ENCODE data around the gene DMD.
"Not testable (repeated sequence)": the region's sequence is repeated elsewhere in the genome, so short reads cannot be mapped to it uniquely, and the experiment has no call there.

DMD gene

DNA sequence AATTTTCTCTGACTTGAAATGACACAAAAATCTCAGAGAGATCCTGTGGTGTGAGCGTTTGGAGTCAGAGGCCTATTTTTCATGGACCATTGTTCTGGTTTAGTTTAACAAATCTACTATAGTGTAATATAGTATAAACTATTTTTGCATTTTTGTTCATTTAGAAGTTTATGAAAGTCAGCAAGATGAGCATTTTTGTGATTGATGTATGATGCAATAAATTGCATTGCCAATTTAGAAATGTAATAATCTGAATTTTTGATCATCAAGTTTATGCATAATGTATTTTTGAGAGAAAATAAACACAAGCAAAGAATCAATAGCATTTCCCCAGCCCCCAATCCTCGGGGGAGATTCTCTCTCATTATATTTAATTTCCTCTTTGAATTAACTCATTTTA, 1620.0 kb downstream of the DMD start:
- Histone ChIP-seq H3K36me3 (no peaks in the 10 kb centered on the region), H3K9me3 (no peaks in the 10 kb centered on the region), H3K4me1 (no peaks in the 10 kb centered on the region; the same call in 1 of the 2 replicates), H3K27me3 (no peaks in the 10 kb centered on the region), H3K4me3 (ENCODE audit: low read depth, low read length) (no peak overlapping the region)
- no peak for DNase-seq
- TF ChIP-seq, protein P1, sequence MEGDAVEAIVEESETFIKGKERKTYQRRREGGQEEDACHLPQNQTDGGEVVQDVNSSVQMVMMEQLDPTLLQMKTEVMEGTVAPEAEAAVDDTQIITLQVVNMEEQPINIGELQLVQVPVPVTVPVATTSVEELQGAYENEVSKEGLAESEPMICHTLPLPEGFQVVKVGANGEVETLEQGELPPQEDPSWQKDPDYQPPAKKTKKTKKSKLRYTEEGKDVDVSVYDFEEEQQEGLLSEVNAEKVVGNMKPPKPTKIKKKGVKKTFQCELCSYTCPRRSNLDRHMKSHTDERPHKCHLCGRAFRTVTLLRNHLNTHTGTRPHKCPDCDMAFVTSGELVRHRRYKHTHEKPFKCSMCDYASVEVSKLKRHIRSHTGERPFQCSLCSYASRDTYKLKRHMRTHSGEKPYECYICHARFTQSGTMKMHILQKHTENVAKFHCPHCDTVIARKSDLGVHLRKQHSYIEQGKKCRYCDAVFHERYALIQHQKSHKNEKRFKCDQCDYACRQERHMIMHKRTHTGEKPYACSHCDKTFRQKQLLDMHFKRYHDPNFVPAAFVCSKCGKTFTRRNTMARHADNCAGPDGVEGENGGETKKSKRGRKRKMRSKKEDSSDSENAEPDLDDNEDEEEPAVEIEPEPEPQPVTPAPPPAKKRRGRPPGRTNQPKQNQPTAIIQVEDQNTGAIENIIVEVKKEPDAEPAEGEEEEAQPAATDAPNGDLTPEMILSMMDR (IDR thresholded peaks at IDR 0.05; ENCODE audit: low read depth, low read length): no peak

DNA sequence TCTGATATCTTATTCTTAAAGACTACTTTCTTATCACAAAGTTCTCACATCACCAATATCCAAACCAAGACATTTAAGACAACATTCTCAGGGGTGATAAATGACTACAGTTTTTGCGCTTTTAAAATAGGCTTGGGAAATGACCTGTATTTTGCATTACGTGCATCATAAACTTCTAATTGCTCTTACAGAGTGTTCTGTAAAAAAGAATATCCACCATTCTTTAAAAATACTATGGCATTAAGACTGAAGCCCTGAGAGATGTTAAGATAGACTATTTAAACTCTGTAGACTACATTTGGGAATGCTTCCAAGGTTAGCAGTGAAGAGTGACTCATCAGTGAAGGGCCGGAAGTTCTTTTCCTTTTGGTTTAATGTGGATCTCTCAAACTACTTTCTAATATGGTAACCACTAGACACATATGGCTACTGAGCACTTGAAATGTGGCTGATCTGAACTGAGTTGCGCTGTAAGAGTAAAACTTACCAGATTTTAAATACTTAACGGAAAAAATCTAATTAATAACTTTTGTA, 1620.7 kb downstream of the DMD start:
- H3K4me1 ChIP-seq: no peaks in the 10 kb centered on the region; the same call in 1 of the 2 replicates
- no peaks in the 10 kb centered on the region for H3K27me3 ChIP-seq
- H3K9me3 ChIP-seq: no peaks in the 10 kb centered on the region
- DNase-seq: no peak
- H3K4me3 ChIP-seq (ENCODE audit: low read depth, low read length): no peak overlapping the region
- H3K36me3 ChIP-seq: no peaks in the 10 kb centered on the region
- TF ChIP-seq, protein P1 (IDR thresholded peaks at IDR 0.05; ENCODE audit: low read depth, low read length): no peak

DNA sequence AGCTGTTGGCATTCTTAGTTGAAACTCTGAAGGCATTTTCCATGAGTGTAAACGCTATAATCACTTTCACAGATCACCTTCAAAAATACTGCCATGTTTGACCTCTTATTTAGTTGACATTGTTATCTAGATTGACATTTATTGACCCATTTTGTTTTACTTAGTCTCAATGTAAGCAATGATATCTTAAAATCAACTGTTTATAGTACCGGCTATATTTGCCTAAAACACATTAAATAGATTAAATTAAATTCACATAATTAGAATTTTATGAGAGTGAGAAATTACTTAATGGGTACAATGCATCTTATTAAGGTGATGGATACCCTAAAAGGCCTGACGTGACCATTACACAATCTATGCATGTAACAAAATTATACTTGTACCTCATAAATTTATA, 1621.8 kb downstream of the DMD start:
- Histone ChIP-seq H3K4me1 (no peaks in the 10 kb centered on the region; the same call in 1 of the 2 replicates), H3K27me3 (no peaks in the 10 kb centered on the region), H3K4me3 (ENCODE audit: low read depth, low read length) (no peak overlapping the region), H3K9me3 (no peaks in the 10 kb centered on the region), H3K36me3 (no peaks in the 10 kb centered on the region)
- TF ChIP-seq, protein P1 (IDR thresholded peaks at IDR 0.05; ENCODE audit: low read depth, low read length): no peak
- DNase-seq: no peak

DNA sequence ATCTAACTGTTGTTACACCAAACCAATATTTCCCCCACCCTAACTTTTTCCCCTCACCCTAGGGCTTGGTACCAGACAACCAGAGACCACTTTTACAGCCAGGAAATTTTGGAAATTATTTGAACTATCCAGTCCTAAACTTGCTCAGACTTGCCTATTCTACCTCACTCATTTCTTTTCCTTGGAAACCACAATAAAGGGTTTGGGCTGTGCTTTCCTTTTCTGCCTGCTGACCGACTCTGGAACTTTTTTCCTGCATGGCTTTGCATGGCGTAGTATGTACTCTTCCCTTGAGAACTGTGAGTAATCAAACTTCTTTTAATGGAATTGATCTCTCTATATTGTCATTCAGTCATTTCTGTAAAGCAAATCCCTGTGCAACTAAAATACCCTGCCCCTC, 1623.0 kb downstream of the DMD start:
- no peaks in the 10 kb centered on the region for H3K36me3 ChIP-seq
- no peak for DNase-seq
- TF ChIP-seq, protein P1 (IDR thresholded peaks at IDR 0.05; ENCODE audit: low read depth, low read length): no peak
- no peaks in the 10 kb centered on the region; the same call in 1 of the 2 replicates for H3K4me1 ChIP-seq
- H3K27me3 ChIP-seq: no peaks in the 10 kb centered on the region
- H3K9me3 ChIP-seq: no peaks in the 10 kb centered on the region
- no peak overlapping the region for H3K4me3 ChIP-seq (ENCODE audit: low read depth, low read length)

DNA sequence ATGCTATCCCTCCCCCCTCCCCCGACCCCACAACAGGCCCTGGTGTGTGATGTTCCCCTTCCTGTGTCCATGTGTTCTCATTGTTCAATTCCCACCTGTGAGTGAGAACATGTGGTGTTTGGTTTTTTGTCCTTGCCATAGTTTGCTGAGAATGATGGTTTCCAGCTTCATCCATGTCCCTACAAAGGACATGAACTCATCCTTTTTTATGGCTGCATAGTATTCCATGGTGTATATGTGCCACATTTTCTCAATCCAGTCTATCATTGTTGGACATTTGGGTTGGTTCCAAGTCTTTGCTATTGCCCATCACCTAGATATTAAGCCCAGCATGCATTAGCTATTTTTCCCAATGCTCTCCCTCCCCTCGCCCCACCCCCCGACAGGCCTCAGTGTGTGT, 1627.5 kb downstream of the DMD start:
- H3K9me3 ChIP-seq; H3K36me3 ChIP-seq; H3K27me3 ChIP-seq; H3K4me3 ChIP-seq (ENCODE audit: low read depth, low read length); H3K4me1 ChIP-seq; DNase-seq: not testable (repeated sequence)

DNA sequence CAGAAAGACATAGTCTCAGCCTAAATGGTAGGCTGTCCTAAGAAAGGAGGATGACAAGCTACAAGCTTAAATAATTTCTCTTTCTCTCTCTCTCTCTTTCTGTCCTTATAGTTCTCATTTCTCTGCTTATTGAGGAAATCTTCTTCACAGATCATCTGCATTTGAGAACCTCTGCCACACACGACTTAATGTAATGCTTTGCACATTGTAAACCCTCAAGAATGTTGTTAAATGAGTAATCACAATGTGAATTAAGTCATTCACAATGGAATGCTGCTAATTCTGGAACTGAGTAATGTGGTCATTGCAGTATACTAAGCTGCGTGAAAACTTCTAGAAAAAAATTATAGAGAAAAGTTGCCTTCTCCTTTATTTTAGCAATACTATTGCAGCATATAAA, 1630.6 kb downstream of the DMD start:
- Histone ChIP-seq H3K36me3 (no peaks in the 10 kb centered on the region), H3K9me3 (no peaks in the 10 kb centered on the region), H3K4me1 (no peaks in the 10 kb centered on the region), H3K27me3 (no peaks in the 10 kb centered on the region), H3K4me3 (ENCODE audit: low read depth, low read length) (no peak overlapping the region)
- DNase-seq: no peak
- TF ChIP-seq, protein P1 (IDR thresholded peaks at IDR 0.05; ENCODE audit: low read depth, low read length): no peak

DNA sequence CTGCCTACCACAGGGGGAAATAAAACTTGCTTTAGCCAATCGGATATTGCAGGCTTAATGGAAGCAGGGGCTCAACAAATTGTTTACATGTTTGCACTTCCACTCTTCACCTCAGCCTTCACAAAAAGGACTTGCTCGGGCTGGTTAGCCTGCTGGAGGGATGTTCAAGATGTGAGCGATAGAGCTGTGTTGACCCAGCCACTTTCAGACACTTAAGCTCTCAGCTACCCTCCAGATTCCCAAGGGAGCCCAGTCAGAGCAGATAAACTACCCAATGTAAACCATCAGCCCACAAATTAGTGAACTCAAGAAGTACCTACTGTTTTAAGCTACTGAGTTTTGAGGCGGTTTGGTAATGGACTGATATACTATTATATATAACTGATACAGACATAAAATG, 1631.1 kb downstream of the DMD start:
- no peaks in the 10 kb centered on the region for H3K27me3 ChIP-seq
- no peak overlapping the region for H3K4me3 ChIP-seq (ENCODE audit: low read depth, low read length)
- DNase-seq: peak; percentile 40
- H3K9me3 ChIP-seq: no peaks in the 10 kb centered on the region
- H3K4me1 ChIP-seq: no peaks in the 10 kb centered on the region
- no peaks in the 10 kb centered on the region for H3K36me3 ChIP-seq
- TF ChIP-seq, protein P1 (IDR thresholded peaks at IDR 0.05; ENCODE audit: low read depth, low read length): no peak

All from BE2C (cell line).